Activated naive CD8-positive, alpha-beta T cell treated with anti-CD3 and anti-CD28 coated beads, Interleukin-2, amount 50 U/mL, for 16 hours (primary cell): ENCODE data around the gene GON4L.
A peak's percentile ranks its signal among the peaks of the same experiment; 100 is the strongest.
"Not testable (repeated sequence)": the region's sequence is repeated elsewhere in the genome, so short reads cannot be mapped to it uniquely, and the experiment has no call there.

Source experiments
- DNase-seq: peaks from one replicate; pipeline ENCODE4 v3.0.0-alpha.2; 2020; ENCODE audit warnings: low read depth, low spot score

The GON4L gene

DNA sequence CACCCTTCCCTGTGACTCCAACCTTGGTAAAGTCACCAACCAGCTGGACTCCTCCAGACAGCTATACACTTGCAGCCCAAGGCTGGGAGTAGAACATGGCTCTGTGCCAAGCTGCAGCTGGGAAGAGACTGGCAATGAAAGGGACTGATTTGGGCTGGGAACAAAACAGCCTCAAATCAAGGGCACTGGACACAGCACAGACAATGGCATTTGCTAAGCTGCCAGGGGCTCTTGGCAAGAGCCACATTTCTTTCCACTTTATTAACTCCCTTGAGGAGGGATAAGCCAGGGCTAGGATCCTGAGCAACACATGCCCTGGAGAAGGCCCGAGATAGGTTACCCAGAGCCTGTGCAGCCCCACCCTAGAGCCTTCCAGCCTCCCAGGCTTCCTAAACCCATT is 14.4 kb upstream of the GON4L start:
- no peak for DNase-seq

GRCh38 chr1:155867766-155868165 is 10.8 kb upstream of the GON4L start:
- no peak for DNase-seq

GRCh38 chr1:155864393-155864792 is 7.4 kb upstream of the GON4L start:
- DNase-seq = no peak

GRCh38 chr1:155861896-155862295 is 4.9 kb upstream of the GON4L start:
- DNase-seq = no peak

- DNase-seq = no peak
These were observed 4.0 kb upstream of the GON4L start for GRCh38 chr1:155860970-155861510.

DNA sequence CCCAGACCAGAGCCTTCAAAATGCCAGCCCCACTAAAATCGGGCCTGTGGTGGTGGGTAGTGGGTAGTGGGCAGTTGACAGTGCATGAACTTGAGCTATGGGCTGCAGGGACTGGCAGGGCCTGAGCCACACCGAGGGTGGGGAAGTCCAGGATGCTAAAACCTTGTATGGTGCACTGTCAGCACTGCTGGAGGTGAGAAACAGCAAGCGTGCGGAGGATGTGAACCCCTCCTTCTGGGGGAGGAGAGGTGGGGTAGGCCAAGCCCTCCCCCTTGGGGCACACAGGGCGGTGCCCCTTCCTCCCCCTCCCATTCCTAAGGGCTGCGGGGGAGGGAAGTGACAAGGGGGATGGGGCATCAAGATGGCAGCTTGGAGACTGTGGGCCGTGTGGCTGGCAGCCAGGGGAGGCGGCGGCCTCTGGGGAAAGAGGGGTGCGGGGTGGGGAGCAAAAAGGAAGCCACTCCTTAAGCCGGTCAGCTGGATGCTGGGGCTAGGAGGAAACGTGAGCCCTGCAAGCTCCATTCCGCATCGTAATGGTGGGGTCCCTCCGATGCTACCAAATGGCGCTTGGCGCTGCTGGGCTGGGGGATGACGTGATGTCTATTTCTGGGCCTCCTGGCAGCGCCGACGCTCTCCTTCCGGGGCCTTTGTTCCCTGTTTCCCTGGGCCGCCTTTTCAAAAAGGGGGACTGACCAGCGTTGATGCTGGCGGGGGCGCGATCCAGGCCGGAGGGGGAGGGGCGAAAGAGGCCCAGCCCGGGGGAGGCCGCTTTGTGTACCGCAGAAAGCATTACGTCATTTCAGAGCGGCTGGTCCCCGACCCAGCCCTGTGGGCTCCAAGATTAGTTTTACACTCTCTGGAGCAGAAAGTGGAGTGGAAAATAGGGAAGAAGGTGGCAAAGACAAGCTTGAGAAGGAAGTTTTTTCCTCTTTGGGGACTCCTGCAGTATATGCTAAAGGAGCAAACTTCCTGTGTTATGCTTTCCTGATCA is 3.2 kb upstream of the GON4L start:
- DNase-seq = no peak

GRCh38 chr1:155859234-155859829 is 2.3 kb upstream of the GON4L start, which contains the start of gene SYT11:
SYT11 (plus strand) TSS chr1:155859567; CDS start chr1:155859762, 195 bp downstream.
- peak; percentile 80 for DNase-seq

DNA sequence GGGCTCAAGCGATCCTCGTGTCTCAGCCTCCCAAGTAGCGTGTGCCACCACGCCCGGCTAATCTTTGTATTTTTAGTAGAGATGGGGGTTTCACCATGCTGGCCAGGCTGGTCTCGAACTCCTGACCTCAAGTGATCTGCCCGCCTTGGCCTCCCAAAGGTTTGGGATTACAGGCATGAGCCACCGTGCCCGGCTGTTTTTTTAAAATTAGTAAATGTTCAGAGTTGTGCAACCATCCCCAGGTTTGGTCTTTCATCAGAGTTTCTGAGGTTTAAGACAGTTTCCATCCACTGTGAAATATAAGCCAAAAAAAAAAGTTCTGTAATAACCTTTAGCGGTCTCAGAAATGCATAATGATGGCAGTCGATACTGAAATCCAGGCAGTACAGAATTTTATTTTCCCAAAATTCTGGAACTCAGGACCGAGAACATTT is 1.8 kb upstream of the GON4L start:
- DNase-seq = no peak

GRCh38 chr1:155856257-155856974 is 598 bp downstream of the GON4L start:
- DNase-seq = no peak

DNA sequence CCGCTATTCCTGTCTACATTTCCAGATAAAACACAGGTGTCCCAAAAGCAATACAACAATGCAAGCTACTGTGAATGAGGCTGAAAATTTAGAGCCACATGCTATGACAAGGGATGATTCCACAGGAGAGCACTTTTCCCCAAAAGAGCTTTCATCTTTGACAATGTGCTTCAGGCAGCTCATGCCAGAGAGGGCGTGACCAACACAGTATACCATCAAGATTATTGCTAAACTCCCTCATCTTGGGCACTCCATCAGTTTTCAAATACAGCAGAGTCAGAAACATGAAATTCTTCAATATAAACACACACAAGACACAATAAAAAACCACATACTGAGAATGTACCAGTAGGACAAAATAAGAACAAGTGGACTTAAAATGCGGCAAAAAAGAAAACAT is 6.7 kb downstream of the GON4L start:
- DNase-seq = no peak

DNA sequence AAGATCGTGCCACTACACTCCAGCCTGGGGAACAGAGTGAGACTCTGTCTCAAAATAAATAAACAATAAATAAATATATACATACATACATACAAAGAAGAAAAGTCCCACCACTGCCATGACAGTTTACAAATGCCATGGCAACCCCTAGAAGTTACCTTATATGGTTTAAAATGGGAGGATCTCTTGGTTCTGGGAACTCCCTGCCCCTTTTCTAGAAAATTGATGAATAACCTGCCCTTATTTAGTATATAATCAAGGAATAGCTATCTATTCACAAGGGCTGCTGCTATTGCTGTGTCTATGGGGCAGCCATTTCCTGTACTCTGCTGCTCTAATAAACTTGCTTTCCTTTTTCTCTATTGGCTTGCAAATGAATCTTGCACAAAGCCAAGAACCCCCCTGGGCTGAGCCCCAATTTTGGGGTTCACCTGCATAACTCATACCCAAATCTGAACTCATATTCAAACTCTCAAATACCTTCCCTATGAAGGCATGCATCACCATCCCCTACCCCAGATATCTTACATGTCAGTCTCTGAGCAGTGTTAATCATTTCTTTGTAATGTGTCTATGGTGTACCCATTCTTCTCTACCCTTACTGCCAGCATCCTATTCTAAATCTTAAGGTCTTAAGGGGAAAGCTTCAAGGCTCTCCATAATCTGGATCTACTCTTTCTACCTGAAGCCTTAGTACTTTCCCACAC is 9.0 kb downstream of the GON4L start:
- no peak for DNase-seq

- no peak for DNase-seq
These were observed 12.1 kb downstream of the GON4L start for GRCh38 chr1:155844860-155845421.

GRCh38 chr1:155840386-155840785 is 16.6 kb downstream of the GON4L start:
- no peak for DNase-seq

DNA sequence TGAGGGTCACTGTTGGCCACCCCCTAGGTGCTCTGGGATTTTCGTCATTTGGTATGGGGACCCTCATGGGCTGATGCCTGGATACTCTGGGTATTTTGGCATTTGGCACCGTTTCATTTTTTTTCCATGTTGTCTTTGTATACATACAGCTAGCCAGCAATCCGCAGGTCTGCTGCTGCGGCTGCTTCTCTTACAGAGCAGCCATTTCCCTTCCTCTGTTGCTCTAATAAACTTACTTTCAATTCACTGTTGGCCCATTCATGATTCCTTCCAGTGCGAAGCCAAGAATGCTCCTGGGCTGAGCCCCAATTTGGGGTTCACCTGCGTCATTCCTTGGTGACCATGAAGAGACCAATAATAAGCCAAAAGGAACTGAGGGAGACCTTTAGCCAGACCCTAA is 21.5 kb downstream of the GON4L start:
- DNase-seq = no peak

- DNase-seq = not testable (repeated sequence)
These were observed 22.1 kb downstream of the GON4L start for GRCh38 chr1:155834927-155835399.

- DNase-seq = no peak
These were observed 22.6 kb downstream of the GON4L start for GRCh38 chr1:155834296-155834926.

GRCh38 chr1:155833665-155834295 is 23.2 kb downstream of the GON4L start:
- no peak for DNase-seq

- DNase-seq = no peak
These were observed 25.6 kb downstream of the GON4L start for GRCh38 chr1:155831279-155831976.

DNA sequence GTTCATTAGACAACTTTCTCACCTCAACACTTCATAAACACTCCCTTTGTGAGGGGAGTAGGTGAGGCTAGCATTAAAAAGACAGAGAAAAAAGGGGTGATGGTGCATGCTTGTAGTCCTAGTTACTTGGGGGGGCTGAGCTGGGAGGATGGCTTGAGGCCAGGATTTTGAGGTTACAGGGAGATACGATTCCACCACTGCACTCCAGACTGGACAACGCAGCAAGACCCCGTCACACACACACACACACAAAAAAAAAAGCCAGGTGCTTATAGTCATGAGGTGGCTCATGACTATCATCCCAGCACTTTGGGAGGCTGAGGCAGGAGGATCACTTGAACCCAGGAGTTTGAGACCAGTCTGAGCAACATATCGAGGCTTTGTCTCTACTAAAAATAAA is 29.6 kb downstream of the GON4L start:
- no peak for DNase-seq
